GM23338 (cell line): ENCODE data around the gene WFS1. TPM values are rescaled to one million over a fixed set of nuclear protein-coding genes. Genes with fewer than 3 reads are reported as not detected.

ENCODE experiments used
- ATAC-seq: fragments of 200-7000 bp; cut with Tn5 transposase; 3 replicates; pipeline ENCODE4 v1.9.1; 2020
- DNase-seq: peaks from one replicate; pipeline ENCODE4 v3.0.0-alpha.2; 2015; ENCODE audit warnings: low spot score
- H2AFZ ChIP-seq: fragments of 200-600 bp; sonication (generic); 2 replicates; pipeline ENCODE4 v1.8.0; 2016; ENCODE audit warnings: antibody characterized with exemption, mild to moderate bottlenecking, moderate library complexity
- H3F3A ChIP-seq: fragments of 200-600 bp; sonication (generic); replicated peaks from 2 replicates; pipeline ENCODE4 v1.8.0; 2017; ENCODE audit warnings: antibody characterized with exemption, mixed run types, low read depth
- H3K27ac ChIP-seq: fragments of 200-600 bp; sonication (generic); 2 replicates; pipeline ENCODE4 v1.6.1; 2016; ENCODE audit warnings: low read depth
- H3K27me3 ChIP-seq: fragments of 200-600 bp; sonication (generic); 2 replicates; pipeline ENCODE4 v1.8.0; 2016; ENCODE audit warnings: mild to moderate bottlenecking, mixed run types, moderate library complexity; ENCODE audit not compliant: insufficient read depth
- H3K36me3 ChIP-seq: fragments of 200-600 bp; sonication (generic); 2 replicates; pipeline ENCODE4 v1.8.0; 2016; ENCODE audit warnings: mild to moderate bottlenecking; ENCODE audit not compliant: insufficient read depth
- H3K4me1 ChIP-seq: fragments of 200-600 bp; sonication (generic); 2 replicates; pipeline ENCODE4 v1.8.0; 2016; ENCODE audit warnings: mild to moderate bottlenecking, moderate library complexity; ENCODE audit not compliant: insufficient read depth
- H3K4me2 ChIP-seq: fragments of 200-600 bp; sonication (generic); 2 replicates; pipeline ENCODE4 v1.7.1; 2017; ENCODE audit warnings: mixed run types
- H3K4me3 ChIP-seq: fragments of 200-600 bp; sonication (generic); 2 replicates; pipeline ENCODE4 v1.6.1; 2016; ENCODE audit warnings: mixed run types
- H3K79me2 ChIP-seq: fragments of 200-600 bp; sonication (generic); replicated peaks from 2 replicates; pipeline ENCODE4 v1.8.0; 2017; ENCODE audit warnings: mild to moderate bottlenecking; ENCODE audit not compliant: insufficient read depth
- H3K9me2 ChIP-seq: fragments of 200-600 bp; sonication (generic); 2 replicates; pipeline ENCODE4 v1.8.0; 2017; ENCODE audit not compliant: insufficient read depth
- H4K20me1 ChIP-seq: fragments of 200-600 bp; sonication (generic); replicated peaks from 2 replicates; pipeline ENCODE4 v1.8.0; 2017; ENCODE audit warnings: mild to moderate bottlenecking; ENCODE audit not compliant: insufficient read depth
- H3K27ac Mint-ChIP-seq: 2 replicates; pipeline ENCODE4 v1.8.0; 2020; ENCODE audit warnings: inconsistent platforms, mild to moderate bottlenecking, moderate library complexity, mixed read lengths
- H3K27me3 Mint-ChIP-seq: 3 replicates; pipeline ENCODE4 v1.8.0; 2022; ENCODE audit warnings: low read depth, mild to moderate bottlenecking, moderate library complexity, mixed read lengths, inconsistent platforms; ENCODE audit not compliant: insufficient read depth, poor library complexity
- H3K36me3 Mint-ChIP-seq: 3 replicates; pipeline ENCODE4 v1.8.0; 2021; ENCODE audit warnings: low read depth, mild to moderate bottlenecking, inconsistent platforms, moderate library complexity, mixed read lengths
- H3K4me1 Mint-ChIP-seq: 3 replicates; pipeline ENCODE4 v1.8.0; 2020; ENCODE audit warnings: mild to moderate bottlenecking, inconsistent platforms, mixed read lengths
- H3K4me3 Mint-ChIP-seq: 3 replicates; pipeline ENCODE4 v1.8.0; 2021; ENCODE audit warnings: moderate library complexity, mild to moderate bottlenecking, inconsistent platforms, mixed read lengths
- H3K9me3 Mint-ChIP-seq: 3 replicates; pipeline ENCODE4 v1.8.0; 2020; ENCODE audit warnings: moderate library complexity, mild to moderate bottlenecking, inconsistent platforms, mixed read lengths
- CREB1 ChIP-seq: fragments of 250-450 bp; sonication (Bioruptor Pico); IDR thresholded peaks from 2 replicates; pipeline ENCODE4 v1.5.0; 2020; ENCODE audit warnings: low read depth, mild to moderate bottlenecking, moderate library complexity
- EZH2 ChIP-seq: fragments of 200-600 bp; sonication (generic); IDR thresholded peaks from one replicate; pipeline ENCODE4 v1.8.0; 2017; ENCODE audit warnings: antibody characterized with exemption, mild to moderate bottlenecking, low read depth; ENCODE audit not compliant: unreplicated experiment
- EZH2phosphoT487 ChIP-seq: fragments of 200-600 bp; sonication (generic); IDR thresholded peaks from one replicate; pipeline ENCODE4 v1.8.1; 2018; ENCODE audit warnings: antibody characterized with exemption; ENCODE audit not compliant: unreplicated experiment
- JUNB ChIP-seq: IDR thresholded peaks from one replicate; pipeline ENCODE4 v1.6.1; 2016; ENCODE audit warnings: antibody characterized with exemption; ENCODE audit not compliant: unreplicated experiment
- NANOG ChIP-seq: IDR thresholded peaks from 2 replicates; pipeline ENCODE4 v1.6.1; 2016; ENCODE audit warnings: antibody characterized with exemption, borderline replicate concordance
- STAT1 ChIP-seq: IDR thresholded peaks from one replicate; pipeline ENCODE4 v1.6.1; 2016; ENCODE audit warnings: antibody characterized with exemption; ENCODE audit not compliant: unreplicated experiment
- ZNF114 ChIP-seq: fragments of 250-450 bp; sonication (Bioruptor Pico); IDR thresholded peaks from 2 replicates; pipeline ENCODE4 v1.5.0; 2020; ENCODE audit warnings: mild to moderate bottlenecking, moderate library complexity
- ZNF331 ChIP-seq: fragments of 250-450 bp; sonication (Bioruptor Pico); IDR thresholded peaks from 2 replicates; pipeline ENCODE4 v1.5.0; 2020; ENCODE audit warnings: low read depth, mild to moderate bottlenecking, moderate library complexity
- polyA plus RNA-seq: library from polyadenylated mRNA; unstranded; fragments of >200 nt; fragmentation: Nextera tagmentation; extraction: Ambion mirVana; gene quantifications from 2 replicates; pipeline ENCODE4 v1.2.1, GENCODE V29; 2016
- total RNA-seq: library from RNA; depleted of rRNA; stranded (reverse); fragments of >200 nt; shearing (Covaris generic); gene quantifications from 2 replicates; pipeline ENCODE4 v1.2.3, GENCODE V29; 2014
- TF ChIP-seq, protein P1 (sequence below): IDR thresholded peaks from 2 replicates; pipeline ENCODE4 v1.6.1; 2016; ENCODE audit warnings: antibody characterized with exemption
- TF ChIP-seq, protein P2 (sequence below): fragments of 250-450 bp; sonication (Bioruptor Pico); IDR thresholded peaks from 2 replicates; pipeline ENCODE4 v1.5.0; 2020; ENCODE audit warnings: mild to moderate bottlenecking, moderate library complexity

WFS1 gene
- total and polyA plus RNA-seq, 2 experiments from 2014 or later = 24.7 to 45.4 TPM

DNA sequence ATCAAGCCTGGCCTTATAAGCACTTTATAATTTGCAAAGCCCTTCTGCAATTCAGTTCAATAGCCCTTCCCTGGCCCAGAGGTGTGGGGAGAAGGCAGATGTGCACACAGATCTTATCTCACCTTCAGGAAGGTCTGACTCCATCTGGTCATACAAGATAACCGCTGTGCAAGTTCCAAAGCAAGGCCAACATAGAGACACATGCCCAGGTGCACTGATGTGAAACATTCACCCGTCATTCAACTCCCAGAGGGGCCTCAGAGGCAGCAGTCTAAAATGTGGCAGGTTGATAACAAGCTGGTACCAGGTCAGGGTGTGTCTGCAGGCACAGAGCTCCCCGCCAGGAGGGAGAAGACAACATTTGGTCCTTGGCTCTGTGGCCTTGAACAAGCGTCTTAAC is 10.9 kb upstream of the WFS1 start:
- Histone ChIP-seq H3K4me1 (no peaks in the 10 kb centered on the region), H3K4me3 (no peak overlapping the region), H3K79me2 (no peaks in the 10 kb centered on the region), H3K27ac (no peak overlapping the region), H3K27me3 (no peaks in the 10 kb centered on the region), H3K36me3 (no peaks in the 10 kb centered on the region), H2AFZ (no peak overlapping the region), H4K20me1 (no peaks in the 10 kb centered on the region), H3F3A (no peaks in the 10 kb centered on the region), H3K9me2 (no peaks in the 10 kb centered on the region), H3K4me2 (no peak overlapping the region)
- Mint-ChIP-seq H3K36me3 (no peaks in the 10 kb centered on the region), H3K4me3 (no peak overlapping the region), H3K9me3 (no peaks in the 10 kb centered on the region), H3K4me1 (peaks cover 13% of the 10 kb centered on the region), H3K27ac (no peak overlapping the region), H3K27me3 (peaks cover 11% of the 10 kb centered on the region)
- no peak for DNase-seq
- ATAC-seq = no peak
- TF ChIP-seq, protein P1, sequence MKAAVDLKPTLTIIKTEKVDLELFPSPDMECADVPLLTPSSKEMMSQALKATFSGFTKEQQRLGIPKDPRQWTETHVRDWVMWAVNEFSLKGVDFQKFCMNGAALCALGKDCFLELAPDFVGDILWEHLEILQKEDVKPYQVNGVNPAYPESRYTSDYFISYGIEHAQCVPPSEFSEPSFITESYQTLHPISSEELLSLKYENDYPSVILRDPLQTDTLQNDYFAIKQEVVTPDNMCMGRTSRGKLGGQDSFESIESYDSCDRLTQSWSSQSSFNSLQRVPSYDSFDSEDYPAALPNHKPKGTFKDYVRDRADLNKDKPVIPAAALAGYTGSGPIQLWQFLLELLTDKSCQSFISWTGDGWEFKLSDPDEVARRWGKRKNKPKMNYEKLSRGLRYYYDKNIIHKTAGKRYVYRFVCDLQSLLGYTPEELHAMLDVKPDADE = no peak
- TF ChIP-seq EZH2 = no peak
- TF ChIP-seq STAT1 = no peak
- TF ChIP-seq, protein P2, sequence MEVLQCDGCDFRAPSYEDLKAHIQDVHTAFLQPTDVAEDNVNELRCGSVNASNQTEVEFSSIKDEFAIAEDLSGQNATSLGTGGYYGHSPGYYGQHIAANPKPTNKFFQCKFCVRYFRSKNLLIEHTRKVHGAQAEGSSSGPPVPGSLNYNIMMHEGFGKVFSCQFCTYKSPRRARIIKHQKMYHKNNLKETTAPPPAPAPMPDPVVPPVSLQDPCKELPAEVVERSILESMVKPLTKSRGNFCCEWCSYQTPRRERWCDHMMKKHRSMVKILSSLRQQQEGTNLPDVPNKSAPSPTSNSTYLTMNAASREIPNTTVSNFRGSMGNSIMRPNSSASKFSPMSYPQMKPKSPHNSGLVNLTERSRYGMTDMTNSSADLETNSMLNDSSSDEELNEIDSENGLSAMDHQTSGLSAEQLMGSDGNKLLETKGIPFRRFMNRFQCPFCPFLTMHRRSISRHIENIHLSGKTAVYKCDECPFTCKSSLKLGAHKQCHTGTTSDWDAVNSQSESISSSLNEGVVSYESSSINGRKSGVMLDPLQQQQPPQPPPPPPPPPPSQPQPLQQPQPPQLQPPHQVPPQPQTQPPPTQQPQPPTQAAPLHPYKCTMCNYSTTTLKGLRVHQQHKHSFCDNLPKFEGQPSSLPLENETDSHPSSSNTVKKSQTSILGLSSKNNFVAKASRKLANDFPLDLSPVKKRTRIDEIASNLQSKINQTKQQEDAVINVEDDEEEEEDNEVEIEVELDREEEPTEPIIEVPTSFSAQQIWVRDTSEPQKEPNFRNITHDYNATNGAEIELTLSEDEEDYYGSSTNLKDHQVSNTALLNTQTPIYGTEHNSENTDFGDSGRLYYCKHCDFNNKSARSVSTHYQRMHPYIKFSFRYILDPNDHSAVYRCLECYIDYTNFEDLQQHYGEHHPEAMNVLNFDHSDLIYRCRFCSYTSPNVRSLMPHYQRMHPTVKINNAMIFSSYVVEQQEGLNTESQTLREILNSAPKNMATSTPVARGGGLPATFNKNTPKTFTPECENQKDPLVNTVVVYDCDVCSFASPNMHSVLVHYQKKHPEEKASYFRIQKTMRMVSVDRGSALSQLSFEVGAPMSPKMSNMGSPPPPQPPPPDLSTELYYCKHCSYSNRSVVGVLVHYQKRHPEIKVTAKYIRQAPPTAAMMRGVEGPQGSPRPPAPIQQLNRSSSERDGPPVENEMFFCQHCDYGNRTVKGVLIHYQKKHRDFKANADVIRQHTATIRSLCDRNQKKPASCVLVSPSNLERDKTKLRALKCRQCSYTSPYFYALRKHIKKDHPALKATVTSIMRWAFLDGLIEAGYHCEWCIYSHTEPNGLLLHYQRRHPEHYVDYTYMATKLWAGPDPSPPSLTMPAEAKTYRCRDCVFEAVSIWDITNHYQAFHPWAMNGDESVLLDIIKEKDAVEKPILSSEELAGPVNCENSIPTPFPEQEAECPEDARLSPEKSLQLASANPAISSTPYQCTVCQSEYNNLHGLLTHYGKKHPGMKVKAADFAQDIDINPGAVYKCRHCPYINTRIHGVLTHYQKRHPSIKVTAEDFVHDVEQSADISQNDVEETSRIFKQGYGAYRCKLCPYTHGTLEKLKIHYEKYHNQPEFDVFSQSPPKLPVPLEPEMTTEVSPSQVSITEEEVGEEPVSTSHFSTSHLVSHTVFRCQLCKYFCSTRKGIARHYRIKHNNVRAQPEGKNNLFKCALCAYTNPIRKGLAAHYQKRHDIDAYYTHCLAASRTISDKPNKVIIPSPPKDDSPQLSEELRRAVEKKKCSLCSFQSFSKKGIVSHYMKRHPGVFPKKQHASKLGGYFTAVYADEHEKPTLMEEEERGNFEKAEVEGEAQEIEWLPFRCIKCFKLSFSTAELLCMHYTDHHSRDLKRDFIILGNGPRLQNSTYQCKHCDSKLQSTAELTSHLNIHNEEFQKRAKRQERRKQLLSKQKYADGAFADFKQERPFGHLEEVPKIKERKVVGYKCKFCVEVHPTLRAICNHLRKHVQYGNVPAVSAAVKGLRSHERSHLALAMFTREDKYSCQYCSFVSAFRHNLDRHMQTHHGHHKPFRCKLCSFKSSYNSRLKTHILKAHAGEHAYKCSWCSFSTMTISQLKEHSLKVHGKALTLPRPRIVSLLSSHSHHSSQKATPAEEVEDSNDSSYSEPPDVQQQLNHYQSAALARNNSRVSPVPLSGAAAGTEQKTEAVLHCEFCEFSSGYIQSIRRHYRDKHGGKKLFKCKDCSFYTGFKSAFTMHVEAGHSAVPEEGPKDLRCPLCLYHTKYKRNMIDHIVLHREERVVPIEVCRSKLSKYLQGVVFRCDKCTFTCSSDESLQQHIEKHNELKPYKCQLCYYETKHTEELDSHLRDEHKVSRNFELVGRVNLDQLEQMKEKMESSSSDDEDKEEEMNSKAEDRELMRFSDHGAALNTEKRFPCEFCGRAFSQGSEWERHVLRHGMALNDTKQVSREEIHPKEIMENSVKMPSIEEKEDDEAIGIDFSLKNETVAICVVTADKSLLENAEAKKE = no peak
- TF ChIP-seq ZNF331 (CRISPR knock-in tag) = no peak
- TF ChIP-seq JUNB = no peak
- no peak for TF ChIP-seq NANOG
- no peak for TF ChIP-seq CREB1 (CRISPR knock-in tag)
- no peak for TF ChIP-seq ZNF114 (CRISPR knock-in tag)
- TF ChIP-seq EZH2phosphoT487 = no peak
